WTC11 (cell line): Measurements from ENCODE around the gene STAM. TPM values are rescaled to one million over a fixed set of nuclear protein-coding genes. Genes with fewer than 3 reads are reported as not detected.
A peak's percentile ranks its signal among the peaks of the same experiment; 100 is the strongest.

ENCODE experiments used
- ATAC-seq: fragments of 200-7000 bp; cut with Tn5 transposase; 2 replicates; pipeline ENCODE4 v1.10.0; 2021; ENCODE audit warnings: mild to moderate bottlenecking, moderate library complexity
- Bru-seq: library from RNA; stranded (reverse); fragments of 400-500 nt; gene quantifications from one replicate; lab custom pipeline; 2021; lab: Mats Ljungman, UMichigan
- CTCF ChIA-PET: fragments of 300-600 bp; sonication (Branson Sonifier 250); formaldehyde crosslinking; loops from one replicate; lab custom pipeline; 2021; ENCODE audit warnings: antibody characterized with exemption; lab: Charles Lee
- POLR2A ChIA-PET: fragments of 350-600 bp; sonication (Branson Sonifier 250); formaldehyde crosslinking; loops from one replicate; lab custom pipeline; 2021; ENCODE audit warnings: antibody characterized with exemption; lab: Charles Lee
- DNase-seq: peaks from one replicate; pipeline ENCODE4 v3.0.0; 2021; ENCODE audit warnings: low spot score
- H3K27ac Mint-ChIP-seq: 2 replicates; pipeline ENCODE4 v1.8.0; 2021; ENCODE audit warnings: mixed read lengths
- H3K27me3 Mint-ChIP-seq: 2 replicates; pipeline ENCODE4 v1.8.0; 2021; ENCODE audit warnings: low read depth, mild to moderate bottlenecking, moderate library complexity, mixed read lengths
- H3K36me3 Mint-ChIP-seq: 2 replicates; pipeline ENCODE4 v1.8.0; 2021; ENCODE audit warnings: mixed read lengths
- H3K4me1 Mint-ChIP-seq: 2 replicates; pipeline ENCODE4 v1.8.0; 2022; ENCODE audit warnings: mixed read lengths
- H3K4me3 Mint-ChIP-seq: 2 replicates; pipeline ENCODE4 v1.8.0; 2021; ENCODE audit warnings: mild to moderate bottlenecking, moderate library complexity, mixed read lengths
- H3K9me3 Mint-ChIP-seq: 2 replicates; pipeline ENCODE4 v1.8.0; 2021; ENCODE audit warnings: mixed read lengths
- CBFB ChIP-seq: sonication (generic); formaldehyde crosslinking; IDR thresholded peaks from 2 replicates; pipeline ENCODE4 v1.8.1; 2022; ENCODE audit warnings: mild to moderate bottlenecking, low read depth, missing genetic modification reagents
- CREB1 ChIP-seq: sonication (generic); formaldehyde crosslinking; IDR thresholded peaks from 2 replicates; pipeline ENCODE4 v1.8.0; 2023; ENCODE audit warnings: mild to moderate bottlenecking, missing genetic modification reagents
- CREM ChIP-seq: sonication (generic); formaldehyde crosslinking; IDR thresholded peaks from 2 replicates; pipeline ENCODE4 v1.8.1; 2022; ENCODE audit warnings: mild to moderate bottlenecking, missing genetic modification reagents, moderate library complexity
- EMX1 ChIP-seq: fragments of 250-450 bp; sonication (Bioruptor Pico); IDR thresholded peaks from 2 replicates; pipeline ENCODE4 v1.8.0; 2021; ENCODE audit warnings: mild to moderate bottlenecking
- ESRRA ChIP-seq: sonication (generic); formaldehyde crosslinking; IDR thresholded peaks from 2 replicates; pipeline ENCODE4 v1.8.1; 2022; ENCODE audit warnings: mild to moderate bottlenecking, missing genetic modification reagents, borderline replicate concordance
- ETV6 ChIP-seq: sonication (generic); formaldehyde crosslinking; IDR thresholded peaks from 2 replicates; pipeline ENCODE4 v1.8.1; 2022; ENCODE audit warnings: mild to moderate bottlenecking, missing genetic modification reagents
- GABPB1 ChIP-seq: sonication (generic); formaldehyde crosslinking; IDR thresholded peaks from 2 replicates; pipeline ENCODE4 v1.8.1; 2023; ENCODE audit warnings: mild to moderate bottlenecking, missing genetic modification reagents
- GRHL2 ChIP-seq: fragments of 250-450 bp; sonication (Bioruptor Pico); IDR thresholded peaks from 2 replicates; pipeline ENCODE4 v1.8.0; 2022; ENCODE audit warnings: mild to moderate bottlenecking, moderate library complexity; ENCODE audit not compliant: insufficient replicate concordance, severe bottlenecking
- JAZF1 ChIP-seq: fragments of 250-450 bp; sonication (Bioruptor Pico); IDR thresholded peaks from 2 replicates; pipeline ENCODE4 v1.9.0; 2021; ENCODE audit warnings: moderate library complexity, mild to moderate bottlenecking, inconsistent platforms
- KAT7 ChIP-seq: sonication (generic); formaldehyde crosslinking; IDR thresholded peaks from 2 replicates; pipeline ENCODE4 v1.8.1; 2023; ENCODE audit warnings: missing genetic modification reagents, mild to moderate bottlenecking, borderline replicate concordance
- MAX ChIP-seq: sonication (generic); formaldehyde crosslinking; IDR thresholded peaks from 2 replicates; pipeline ENCODE4 v1.8.0; 2022; ENCODE audit warnings: mild to moderate bottlenecking, missing genetic modification reagents
- MYBL2 ChIP-seq: sonication (generic); formaldehyde crosslinking; IDR thresholded peaks from 2 replicates; pipeline ENCODE4 v1.8.1; 2023; ENCODE audit warnings: mild to moderate bottlenecking, moderate library complexity, missing genetic modification reagents
- NFE2L1 ChIP-seq: sonication (generic); formaldehyde crosslinking; IDR thresholded peaks from 2 replicates; pipeline ENCODE4 v1.8.1; 2023; ENCODE audit warnings: missing genetic modification reagents
- NR3C1 ChIP-seq: sonication (generic); formaldehyde crosslinking; conservative IDR thresholded peaks from 2 replicates; pipeline ENCODE4 v1.8.1; 2023; ENCODE audit warnings: low read depth, mild to moderate bottlenecking, missing genetic modification reagents
- RORB ChIP-seq: fragments of 250-450 bp; sonication (Bioruptor Pico); IDR thresholded peaks from 2 replicates; pipeline ENCODE4 v1.9.0; 2021; ENCODE audit warnings: mild to moderate bottlenecking
- SP1 ChIP-seq: sonication (generic); formaldehyde crosslinking; conservative IDR thresholded peaks from 2 replicates; pipeline ENCODE4 v1.8.1; 2022; ENCODE audit warnings: missing genetic modification reagents
- STAT6 ChIP-seq: sonication (generic); formaldehyde crosslinking; conservative IDR thresholded peaks from 2 replicates; pipeline ENCODE4 v1.8.1; 2023; ENCODE audit warnings: mild to moderate bottlenecking, low read depth, missing genetic modification reagents, moderate library complexity
- ZNF219 ChIP-seq: sonication (generic); formaldehyde crosslinking; IDR thresholded peaks from 2 replicates; pipeline ENCODE4 v1.8.0; 2023; ENCODE audit warnings: missing genetic modification reagents, mild to moderate bottlenecking, borderline replicate concordance
- ZNF423 ChIP-seq: fragments of 250-450 bp; sonication (Bioruptor Pico); IDR thresholded peaks from 2 replicates; pipeline ENCODE4 v2.1.2; 2022; ENCODE audit warnings: mild to moderate bottlenecking, moderate library complexity
- ZSCAN18 ChIP-seq: fragments of 250-450 bp; sonication (Bioruptor Pico); IDR thresholded peaks from 2 replicates; pipeline ENCODE4 v2.1.2; 2022; ENCODE audit warnings: mild to moderate bottlenecking, moderate library complexity
- long read RNA-seq, 3 experiments: library from RNA in 1 of 3; library from capped mRNA in 1 of 3; library from polyadenylated mRNA in 1 of 3; unstranded in 2 of 3; stranded (forward) in 1 of 3; transcript quantifications; one replicate each; pipeline ENCODE4 v2.0.0, GENCODE V29; 2021
- total RNA-seq: library from RNA; stranded (reverse); gene quantifications from 3 replicates; pipeline ENCODE4 v1.2.3, GENCODE V29; 2021
- TF ChIP-seq, protein P1 (sequence below): sonication (generic); formaldehyde crosslinking; IDR thresholded peaks from 2 replicates; pipeline ENCODE4 v1.8.1; 2023; ENCODE audit warnings: mild to moderate bottlenecking, missing genetic modification reagents
- TF ChIP-seq, protein P2 (sequence below): sonication (generic); formaldehyde crosslinking; IDR thresholded peaks from 2 replicates; pipeline ENCODE4 v1.8.1; 2022; ENCODE audit warnings: low read depth, mild to moderate bottlenecking, moderate library complexity, missing genetic modification reagents, borderline replicate concordance
- TF ChIP-seq, protein P3 (sequence below): sonication (generic); formaldehyde crosslinking; IDR thresholded peaks from 2 replicates; pipeline ENCODE4 v1.8.1; 2023; ENCODE audit warnings: mild to moderate bottlenecking, missing genetic modification reagents, borderline replicate concordance
- TF ChIP-seq, protein P4 (sequence below): sonication (generic); formaldehyde crosslinking; IDR thresholded peaks from 2 replicates; pipeline ENCODE4 v1.8.0; 2022; ENCODE audit warnings: mild to moderate bottlenecking, missing genetic modification reagents

STAM gene
- total RNA-seq, result 20.7 to 24.2 TPM (median 22.9 TPM) in 3 replicates
- Bru-seq, nascent RNA, result percentile 86 among the genes with signal in this experiment
- long read RNA-seq, experiment 1, transcript STAM-202 (14 exons, 2,972 nt), result major isoform, 116 of 162 reads
- long read RNA-seq, experiment 1, partial matches to known transcripts, result 11 of 162 reads
- long read RNA-seq, experiment 1, other reads (novel, unspliced or antisense), result 35 of 162 reads
- long read RNA-seq, experiment 2, transcript STAM-202 (14 exons, 2,972 nt), result major isoform, 15 of 36 reads
- long read RNA-seq, experiment 2, partial matches to known transcripts, result 8 of 36 reads
- long read RNA-seq, experiment 2, other reads (novel, unspliced or antisense), result 13 of 36 reads
- long read RNA-seq, experiment 3, transcript STAM-202 (14 exons, 2,972 nt), result major isoform, 25 of 35 reads
- long read RNA-seq, experiment 3, partial matches to known transcripts, result 5 of 35 reads
- long read RNA-seq, experiment 3, other reads (novel, unspliced or antisense), result 5 of 35 reads

- DNase-seq, result peak; percentile 86
- POLR2A ChIA-PET, result interaction anchor here (0.6 to 2.0 kb wide), 9 partner anchors 14 to 140 kb away, joined by 3 to 20 read pairs (median 3); partner anchors contain the start of gene HACD1
- Mint-ChIP-seq H3K4me1 (peaks cover 21% of the 10 kb centered on the region), H3K9me3 (peaks cover 11% of the 10 kb centered on the region), H3K36me3 (peaks cover 15% of the 10 kb centered on the region), H3K27ac (peak within 1 kb of the TSS; percentile 100), H3K27me3 (no peaks in the 10 kb centered on the region), H3K4me3 (peak within 1 kb of the TSS; percentile 94)
- peak; percentile 94 for ATAC-seq
- CTCF ChIA-PET, result interaction anchor here (0.6 to 2.5 kb wide), 6 partner anchors 26 to 268 kb away, joined by 3 to 15 read pairs (median 8); partner anchors contain the start of gene HACD1
- no peak for TF ChIP-seq CREB1 (CRISPR knock-in tag)
- no peak for TF ChIP-seq EMX1 (CRISPR knock-in tag)
- TF ChIP-seq, protein P1, sequence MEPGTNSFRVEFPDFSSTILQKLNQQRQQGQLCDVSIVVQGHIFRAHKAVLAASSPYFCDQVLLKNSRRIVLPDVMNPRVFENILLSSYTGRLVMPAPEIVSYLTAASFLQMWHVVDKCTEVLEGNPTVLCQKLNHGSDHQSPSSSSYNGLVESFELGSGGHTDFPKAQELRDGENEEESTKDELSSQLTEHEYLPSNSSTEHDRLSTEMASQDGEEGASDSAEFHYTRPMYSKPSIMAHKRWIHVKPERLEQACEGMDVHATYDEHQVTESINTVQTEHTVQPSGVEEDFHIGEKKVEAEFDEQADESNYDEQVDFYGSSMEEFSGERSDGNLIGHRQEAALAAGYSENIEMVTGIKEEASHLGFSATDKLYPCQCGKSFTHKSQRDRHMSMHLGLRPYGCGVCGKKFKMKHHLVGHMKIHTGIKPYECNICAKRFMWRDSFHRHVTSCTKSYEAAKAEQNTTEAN, result no peak
- no peak for TF ChIP-seq ETV6 (CRISPR knock-in tag)
- TF ChIP-seq MAX, result peak; percentile 40
- no peak for TF ChIP-seq SP1 (CRISPR knock-in tag)
- no peak for TF ChIP-seq RORB (CRISPR knock-in tag)
- no peak for TF ChIP-seq MYBL2
- no peak for TF ChIP-seq CREM
- no peak for TF ChIP-seq STAT6 (CRISPR knock-in tag)
- no peak; the same call in 1 of the 2 replicates for TF ChIP-seq KAT7 (CRISPR knock-in tag)
- no peak for TF ChIP-seq ESRRA
- TF ChIP-seq NR3C1 (CRISPR knock-in tag), result no peak
- no peak for TF ChIP-seq ZNF423 (CRISPR knock-in tag)
- TF ChIP-seq NFE2L1, result no peak
- TF ChIP-seq GABPB1, result peak; percentile 9
- no peak for TF ChIP-seq ZNF219 (CRISPR knock-in tag)
- TF ChIP-seq, protein P2, sequence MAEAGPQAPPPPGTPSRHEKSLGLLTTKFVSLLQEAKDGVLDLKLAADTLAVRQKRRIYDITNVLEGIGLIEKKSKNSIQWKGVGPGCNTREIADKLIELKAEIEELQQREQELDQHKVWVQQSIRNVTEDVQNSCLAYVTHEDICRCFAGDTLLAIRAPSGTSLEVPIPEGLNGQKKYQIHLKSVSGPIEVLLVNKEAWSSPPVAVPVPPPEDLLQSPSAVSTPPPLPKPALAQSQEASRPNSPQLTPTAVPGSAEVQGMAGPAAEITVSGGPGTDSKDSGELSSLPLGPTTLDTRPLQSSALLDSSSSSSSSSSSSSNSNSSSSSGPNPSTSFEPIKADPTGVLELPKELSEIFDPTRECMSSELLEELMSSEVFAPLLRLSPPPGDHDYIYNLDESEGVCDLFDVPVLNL (CRISPR knock-in tag), result no peak
- TF ChIP-seq, protein P3, sequence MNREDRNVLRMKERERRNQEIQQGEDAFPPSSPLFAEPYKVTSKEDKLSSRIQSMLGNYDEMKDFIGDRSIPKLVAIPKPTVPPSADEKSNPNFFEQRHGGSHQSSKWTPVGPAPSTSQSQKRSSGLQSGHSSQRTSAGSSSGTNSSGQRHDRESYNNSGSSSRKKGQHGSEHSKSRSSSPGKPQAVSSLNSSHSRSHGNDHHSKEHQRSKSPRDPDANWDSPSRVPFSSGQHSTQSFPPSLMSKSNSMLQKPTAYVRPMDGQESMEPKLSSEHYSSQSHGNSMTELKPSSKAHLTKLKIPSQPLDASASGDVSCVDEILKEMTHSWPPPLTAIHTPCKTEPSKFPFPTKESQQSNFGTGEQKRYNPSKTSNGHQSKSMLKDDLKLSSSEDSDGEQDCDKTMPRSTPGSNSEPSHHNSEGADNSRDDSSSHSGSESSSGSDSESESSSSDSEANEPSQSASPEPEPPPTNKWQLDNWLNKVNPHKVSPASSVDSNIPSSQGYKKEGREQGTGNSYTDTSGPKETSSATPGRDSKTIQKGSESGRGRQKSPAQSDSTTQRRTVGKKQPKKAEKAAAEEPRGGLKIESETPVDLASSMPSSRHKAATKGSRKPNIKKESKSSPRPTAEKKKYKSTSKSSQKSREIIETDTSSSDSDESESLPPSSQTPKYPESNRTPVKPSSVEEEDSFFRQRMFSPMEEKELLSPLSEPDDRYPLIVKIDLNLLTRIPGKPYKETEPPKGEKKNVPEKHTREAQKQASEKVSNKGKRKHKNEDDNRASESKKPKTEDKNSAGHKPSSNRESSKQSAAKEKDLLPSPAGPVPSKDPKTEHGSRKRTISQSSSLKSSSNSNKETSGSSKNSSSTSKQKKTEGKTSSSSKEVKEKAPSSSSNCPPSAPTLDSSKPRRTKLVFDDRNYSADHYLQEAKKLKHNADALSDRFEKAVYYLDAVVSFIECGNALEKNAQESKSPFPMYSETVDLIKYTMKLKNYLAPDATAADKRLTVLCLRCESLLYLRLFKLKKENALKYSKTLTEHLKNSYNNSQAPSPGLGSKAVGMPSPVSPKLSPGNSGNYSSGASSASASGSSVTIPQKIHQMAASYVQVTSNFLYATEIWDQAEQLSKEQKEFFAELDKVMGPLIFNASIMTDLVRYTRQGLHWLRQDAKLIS (CRISPR knock-in tag), result no peak
- TF ChIP-seq, protein P4, sequence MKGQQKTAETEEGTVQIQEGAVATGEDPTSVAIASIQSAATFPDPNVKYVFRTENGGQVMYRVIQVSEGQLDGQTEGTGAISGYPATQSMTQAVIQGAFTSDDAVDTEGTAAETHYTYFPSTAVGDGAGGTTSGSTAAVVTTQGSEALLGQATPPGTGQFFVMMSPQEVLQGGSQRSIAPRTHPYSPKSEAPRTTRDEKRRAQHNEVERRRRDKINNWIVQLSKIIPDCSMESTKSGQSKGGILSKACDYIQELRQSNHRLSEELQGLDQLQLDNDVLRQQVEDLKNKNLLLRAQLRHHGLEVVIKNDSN (CRISPR knock-in tag), result no peak
- TF ChIP-seq ZSCAN18 (CRISPR knock-in tag), result no peak
- no peak for TF ChIP-seq JAZF1 (CRISPR knock-in tag)
- no peak for TF ChIP-seq GRHL2
- TF ChIP-seq CBFB (CRISPR knock-in tag), result no peak
Observed at GRCh38 chr10:17643755-17644484, at the start of gene STAM. STAM (plus strand) TSS chr10:17644151; CDS start chr10:17644340, 189 bp downstream.
